ENCODE results near the gene OIT3.

Gene OIT3

DNA sequence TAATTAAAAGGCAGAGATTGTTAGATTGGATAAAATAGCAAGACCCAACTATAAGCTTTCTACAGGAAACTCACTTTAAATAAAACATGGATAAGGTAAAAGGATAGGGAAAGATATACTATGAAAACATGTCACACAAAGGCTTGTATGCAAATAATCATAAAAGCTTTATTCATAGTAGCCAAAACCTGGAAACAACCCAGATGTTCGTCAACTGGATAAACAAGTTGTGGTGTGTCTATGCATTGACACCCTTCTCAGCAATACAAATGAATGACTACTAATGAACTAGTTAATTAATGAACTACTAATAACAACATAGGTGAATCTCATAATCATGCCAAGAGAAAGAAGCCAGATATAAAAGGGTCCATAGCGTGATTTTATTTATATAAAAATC lies 37.7 kb upstream of the OIT3 start:
- DNase-seq (ENCODE audit: extremely low read depth, low read depth) = no peak
- TF ChIP-seq CTCF (IDR thresholded peaks at IDR 0.05; ENCODE audit: low read depth, low read length) = no peak

GRCh38 chr10:72858067-72858466 lies 35.5 kb upstream of the OIT3 start:
- no peak for TF ChIP-seq CTCF (IDR thresholded peaks at IDR 0.05; ENCODE audit: low read depth, low read length)
- DNase-seq (ENCODE audit: extremely low read depth, low read depth) = no peak

DNA sequence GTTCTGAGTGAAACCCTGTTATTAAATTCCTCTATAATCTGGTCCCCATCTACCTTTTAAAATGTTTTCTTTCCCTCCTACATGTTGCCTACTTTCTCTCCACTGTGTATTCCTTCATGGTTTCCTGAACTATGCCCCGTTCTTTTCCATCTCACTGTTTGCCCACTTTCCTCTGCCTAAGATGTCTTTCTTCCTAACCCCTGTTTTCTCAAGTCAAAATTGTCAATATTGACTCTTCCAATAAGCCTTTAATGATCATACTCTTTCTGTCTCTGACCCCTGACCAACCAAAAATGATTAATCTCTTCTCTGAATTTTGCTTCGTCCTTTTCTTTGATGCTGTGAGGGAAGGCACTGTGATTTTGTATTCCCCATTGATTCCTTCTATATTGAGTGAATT lies 30.6 kb upstream of the OIT3 start:
- DNase-seq (ENCODE audit: extremely low read depth, low read depth) = no peak
- no peak for TF ChIP-seq CTCF (IDR thresholded peaks at IDR 0.05; ENCODE audit: low read depth, low read length)

- TF ChIP-seq CTCF (IDR thresholded peaks at IDR 0.05; ENCODE audit: low read depth, low read length) = peak; percentile 45
- DNase-seq (ENCODE audit: extremely low read depth, low read depth) = no peak
These were observed 18.1 kb upstream of the OIT3 start for GRCh38 chr10:72875250-72876055.

- DNase-seq (ENCODE audit: extremely low read depth, low read depth) = no peak
- TF ChIP-seq CTCF (IDR thresholded peaks at IDR 0.05; ENCODE audit: low read depth, low read length) = no peak
These were observed 14.3 kb upstream of the OIT3 start for GRCh38 chr10:72879245-72879644.

GRCh38 chr10:72881291-72881690 lies 12.2 kb upstream of the OIT3 start:
- no peak for TF ChIP-seq CTCF (IDR thresholded peaks at IDR 0.05; ENCODE audit: low read depth, low read length)
- DNase-seq (ENCODE audit: extremely low read depth, low read depth) = no peak

GRCh38 chr10:72883861-72884260 lies 9.7 kb upstream of the OIT3 start:
- TF ChIP-seq CTCF (IDR thresholded peaks at IDR 0.05; ENCODE audit: low read depth, low read length) = no peak
- no peak for DNase-seq (ENCODE audit: extremely low read depth, low read depth)

Data from AG09319 (cell line).